ENCODE results near the gene BTNL9.

Gene BTNL9

GRCh38 chr5:181047288-181047687, 7.2 kb downstream of the BTNL9 start:
- Histone ChIP-seq H3K4me2 (ENCODE audit: low read length) (no peak overlapping the region), H2BK120ac (ENCODE audit: low read depth, low read length) (no peak overlapping the region), H3K56ac (ENCODE audit: low read length) (no peak overlapping the region), H4K5ac (ENCODE audit: low read length) (no peak overlapping the region), H3K23ac (ENCODE audit: low read length) (no peak overlapping the region), H3K18ac (ENCODE audit: low read length) (no peak overlapping the region), H2BK15ac (replicated peaks; ENCODE audit: low read depth) (no peak overlapping the region), H3K36me3 (ENCODE audit: control insufficient read depth, insufficient read depth, low read length) (no peaks in the 10 kb centered on the region), H3K27me3 (ENCODE audit: insufficient read depth, low read length, poor library complexity) (peaks cover 8% of the 10 kb centered on the region), H2BK5ac (ENCODE audit: low read length) (no peak overlapping the region), H2AK5ac (ENCODE audit: low read length) (no peak overlapping the region), H3K79me1 (ENCODE audit: low read length) (no peaks in the 10 kb centered on the region), H3K4me3 (ENCODE audit: low read length) (no peak overlapping the region), H3K9ac (ENCODE audit: low read length) (no peak overlapping the region), H3K79me2 (ENCODE audit: control insufficient read depth, insufficient read depth, low read length) (no peaks in the 10 kb centered on the region), H4K8ac (ENCODE audit: low read depth, low read length) (no peak overlapping the region), H3K4ac (ENCODE audit: low read depth, low read length) (no peak overlapping the region), H3K27ac (ENCODE audit: low read depth, low read length) (no peak overlapping the region), H3K4me1 (ENCODE audit: control insufficient read depth, low read depth, low read length) (no peaks in the 10 kb centered on the region)
- DNase-seq: no peak
- WGBS (ENCODE audit: extremely low coverage, insufficient coverage, low lambda C conversion rate): no CpG with 5 or more reads among the region's 2 CpGs

GRCh38 chr5:181047921-181048320, 7.9 kb downstream of the BTNL9 start:
- H3K9ac ChIP-seq (ENCODE audit: low read length): no peak overlapping the region
- H4K5ac ChIP-seq (ENCODE audit: low read length): no peak overlapping the region
- no peaks in the 10 kb centered on the region for H3K79me1 ChIP-seq (ENCODE audit: low read length)
- no peak for DNase-seq
- no peak overlapping the region for H3K4me3 ChIP-seq (ENCODE audit: low read length)
- H4K8ac ChIP-seq (ENCODE audit: low read depth, low read length): no peak overlapping the region
- H3K27ac ChIP-seq (ENCODE audit: low read depth, low read length): no peak overlapping the region
- H2BK5ac ChIP-seq (ENCODE audit: low read length): no peak overlapping the region
- no peaks in the 10 kb centered on the region for H3K4me1 ChIP-seq (ENCODE audit: control insufficient read depth, low read depth, low read length)
- no peak overlapping the region for H2BK120ac ChIP-seq (ENCODE audit: low read depth, low read length)
- no peaks in the 10 kb centered on the region for H3K36me3 ChIP-seq (ENCODE audit: control insufficient read depth, insufficient read depth, low read length)
- no peaks in the 10 kb centered on the region for H3K79me2 ChIP-seq (ENCODE audit: control insufficient read depth, insufficient read depth, low read length)
- no peak overlapping the region for H3K4me2 ChIP-seq (ENCODE audit: low read length)
- H3K4ac ChIP-seq (ENCODE audit: low read depth, low read length): no peak overlapping the region
- no peak overlapping the region for H3K18ac ChIP-seq (ENCODE audit: low read length)
- no CpG with 5 or more reads among the region's 15 CpGs for WGBS (ENCODE audit: extremely low coverage, insufficient coverage, low lambda C conversion rate)
- H3K56ac ChIP-seq (ENCODE audit: low read length): no peak overlapping the region
- no peak overlapping the region for H2BK15ac ChIP-seq (replicated peaks; ENCODE audit: low read depth)
- no peak overlapping the region for H2AK5ac ChIP-seq (ENCODE audit: low read length)
- H3K23ac ChIP-seq (ENCODE audit: low read length): no peak overlapping the region
- peaks cover 11% of the 10 kb centered on the region for H3K27me3 ChIP-seq (ENCODE audit: insufficient read depth, low read length, poor library complexity)

DNA sequence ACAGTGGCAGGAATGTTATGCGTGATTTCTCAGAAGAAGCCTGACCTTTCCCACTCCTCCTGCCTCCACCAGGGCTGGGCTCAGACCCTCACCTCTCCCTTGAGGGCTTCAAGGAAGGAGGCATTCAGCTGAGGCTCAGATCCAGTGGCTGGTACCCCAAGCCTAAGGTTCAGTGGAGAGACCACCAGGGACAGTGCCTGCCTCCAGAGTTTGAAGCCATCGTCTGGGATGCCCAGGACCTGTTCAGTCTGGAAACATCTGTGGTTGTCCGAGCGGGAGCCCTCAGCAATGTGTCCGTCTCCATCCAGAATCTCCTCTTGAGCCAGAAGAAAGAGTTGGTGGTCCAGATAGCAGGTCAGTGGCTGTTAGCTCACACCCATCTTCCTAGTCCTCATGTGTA, 9.9 kb downstream of the BTNL9 start:
- H2BK5ac ChIP-seq (ENCODE audit: low read length): no peak overlapping the region
- H3K18ac ChIP-seq (ENCODE audit: low read length): no peak overlapping the region
- H3K79me1 ChIP-seq (ENCODE audit: low read length): no peaks in the 10 kb centered on the region
- no peaks in the 10 kb centered on the region for H3K36me3 ChIP-seq (ENCODE audit: control insufficient read depth, insufficient read depth, low read length)
- peaks cover 30% of the 10 kb centered on the region for H3K27me3 ChIP-seq (ENCODE audit: insufficient read depth, low read length, poor library complexity)
- H2BK120ac ChIP-seq (ENCODE audit: low read depth, low read length): no peak overlapping the region
- H2BK15ac ChIP-seq (replicated peaks; ENCODE audit: low read depth): no peak overlapping the region
- no peak overlapping the region for H4K5ac ChIP-seq (ENCODE audit: low read length)
- H3K56ac ChIP-seq (ENCODE audit: low read length): no peak overlapping the region
- no peak overlapping the region for H4K8ac ChIP-seq (ENCODE audit: low read depth, low read length)
- no peak overlapping the region for H3K4me3 ChIP-seq (ENCODE audit: low read length)
- no peak overlapping the region for H3K4me2 ChIP-seq (ENCODE audit: low read length)
- no peak overlapping the region for H2AK5ac ChIP-seq (ENCODE audit: low read length)
- no peaks in the 10 kb centered on the region for H3K4me1 ChIP-seq (ENCODE audit: control insufficient read depth, low read depth, low read length)
- no peak overlapping the region for H3K4ac ChIP-seq (ENCODE audit: low read depth, low read length)
- no peaks in the 10 kb centered on the region for H3K79me2 ChIP-seq (ENCODE audit: control insufficient read depth, insufficient read depth, low read length)
- no peak overlapping the region for H3K27ac ChIP-seq (ENCODE audit: low read depth, low read length)
- no peak overlapping the region for H3K23ac ChIP-seq (ENCODE audit: low read length)
- DNase-seq: no peak
- H3K9ac ChIP-seq (ENCODE audit: low read length): no peak overlapping the region
- WGBS (ENCODE audit: extremely low coverage, insufficient coverage, low lambda C conversion rate): no CpG with 5 or more reads among the region's 5 CpGs

- H3K4me3 ChIP-seq (ENCODE audit: low read length): no peak overlapping the region
- H2BK5ac ChIP-seq (ENCODE audit: low read length): no peak overlapping the region
- peak overlapping the region; percentile 60 for H3K56ac ChIP-seq (ENCODE audit: low read length)
- H3K18ac ChIP-seq (ENCODE audit: low read length): no peak overlapping the region
- peaks cover 40% of the 10 kb centered on the region for H3K27me3 ChIP-seq (ENCODE audit: insufficient read depth, low read length, poor library complexity)
- H3K4me1 ChIP-seq (ENCODE audit: control insufficient read depth, low read depth, low read length): no peaks in the 10 kb centered on the region
- H3K36me3 ChIP-seq (ENCODE audit: control insufficient read depth, insufficient read depth, low read length): no peaks in the 10 kb centered on the region
- H3K27ac ChIP-seq (ENCODE audit: low read depth, low read length): no peak overlapping the region
- no peak for DNase-seq
- H3K79me2 ChIP-seq (ENCODE audit: control insufficient read depth, insufficient read depth, low read length): no peaks in the 10 kb centered on the region
- no peak overlapping the region for H3K23ac ChIP-seq (ENCODE audit: low read length)
- no peak overlapping the region for H2BK120ac ChIP-seq (ENCODE audit: low read depth, low read length)
- H3K4ac ChIP-seq (ENCODE audit: low read depth, low read length): no peak overlapping the region
- no CpG with 5 or more reads among the region's 27 CpGs for WGBS (ENCODE audit: extremely low coverage, insufficient coverage, low lambda C conversion rate)
- H3K9ac ChIP-seq (ENCODE audit: low read length): peak overlapping the region; percentile 27
- H4K8ac ChIP-seq (ENCODE audit: low read depth, low read length): no peak overlapping the region
- H2AK5ac ChIP-seq (ENCODE audit: low read length): no peak overlapping the region
- H3K4me2 ChIP-seq (ENCODE audit: low read length): peak overlapping the region; percentile 57
- no peaks in the 10 kb centered on the region for H3K79me1 ChIP-seq (ENCODE audit: low read length)
- no peak overlapping the region for H4K5ac ChIP-seq (ENCODE audit: low read length)
- no peak overlapping the region for H2BK15ac ChIP-seq (replicated peaks; ENCODE audit: low read depth)
Measured at GRCh38 chr5:181051841-181052671, 12.0 kb downstream of the BTNL9 start.

DNA sequence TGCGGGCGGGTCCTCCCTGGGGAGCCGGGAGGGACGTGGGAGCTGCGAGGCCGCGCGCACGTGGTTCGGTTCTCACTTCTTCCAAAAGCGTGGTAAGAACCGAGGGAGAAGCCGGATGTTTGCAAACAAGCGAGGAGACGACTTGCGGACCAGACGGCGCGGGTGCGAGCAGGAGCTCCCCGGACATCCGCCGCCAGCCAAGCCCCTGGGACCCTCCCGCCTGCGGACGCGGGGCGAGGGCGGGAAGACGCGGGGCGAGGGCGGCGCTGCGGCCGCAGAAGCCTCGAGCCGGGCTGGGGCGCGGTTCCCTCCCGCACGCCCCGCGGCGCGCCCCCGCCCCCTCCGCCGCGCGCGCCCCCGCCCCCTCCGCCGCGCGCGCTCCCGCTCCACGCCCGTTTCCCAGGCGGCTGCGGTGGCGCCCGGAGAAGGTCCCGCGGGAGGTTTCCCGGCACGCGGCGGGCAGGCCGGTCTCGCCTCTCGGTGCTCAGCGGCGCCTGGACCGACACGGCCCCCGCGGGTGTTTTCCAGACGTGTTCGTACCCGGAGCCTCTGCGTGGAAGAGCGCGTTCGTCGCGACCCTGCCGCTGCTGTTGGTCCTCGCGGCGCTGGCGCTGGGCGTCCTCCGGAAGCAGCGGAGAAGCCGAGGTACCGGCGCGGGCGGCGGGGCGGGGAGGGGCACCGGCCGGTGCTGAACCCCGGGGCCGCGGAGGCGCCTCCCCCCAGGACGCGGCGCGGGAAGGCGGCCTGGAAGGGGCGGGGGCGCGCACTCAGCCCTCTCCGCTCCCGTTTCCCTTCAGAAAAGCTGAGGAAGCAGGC, 12.8 kb downstream of the BTNL9 start:
- no peak overlapping the region for H3K4ac ChIP-seq (ENCODE audit: low read depth, low read length)
- H2BK5ac ChIP-seq (ENCODE audit: low read length): no peak overlapping the region
- H2BK120ac ChIP-seq (ENCODE audit: low read depth, low read length): no peak overlapping the region
- H3K4me3 ChIP-seq (ENCODE audit: low read length): peak overlapping the region; percentile 38
- no peak overlapping the region for H3K27ac ChIP-seq (ENCODE audit: low read depth, low read length)
- H3K79me1 ChIP-seq (ENCODE audit: low read length): no peaks in the 10 kb centered on the region
- peak overlapping the region; percentile 60 for H3K56ac ChIP-seq (ENCODE audit: low read length)
- H3K9ac ChIP-seq (ENCODE audit: low read length): peak overlapping the region; percentile 37
- H3K4me2 ChIP-seq (ENCODE audit: low read length): peak overlapping the region; percentile 81
- H2BK15ac ChIP-seq (replicated peaks; ENCODE audit: low read depth): no peak overlapping the region
- H3K79me2 ChIP-seq (ENCODE audit: control insufficient read depth, insufficient read depth, low read length): no peaks in the 10 kb centered on the region
- no peak overlapping the region for H3K23ac ChIP-seq (ENCODE audit: low read length)
- WGBS (ENCODE audit: extremely low coverage, insufficient coverage, low lambda C conversion rate): no CpG with 5 or more reads among the region's 120 CpGs
- peak; percentile 34 for DNase-seq
- peaks cover 45% of the 10 kb centered on the region for H3K27me3 ChIP-seq (ENCODE audit: insufficient read depth, low read length, poor library complexity)
- H2AK5ac ChIP-seq (ENCODE audit: low read length): no peak overlapping the region
- no peak overlapping the region for H3K18ac ChIP-seq (ENCODE audit: low read length)
- no peak overlapping the region for H4K8ac ChIP-seq (ENCODE audit: low read depth, low read length)
- no peaks in the 10 kb centered on the region for H3K36me3 ChIP-seq (ENCODE audit: control insufficient read depth, insufficient read depth, low read length)
- H4K5ac ChIP-seq (ENCODE audit: low read length): no peak overlapping the region
- H3K4me1 ChIP-seq (ENCODE audit: control insufficient read depth, low read depth, low read length): no peaks in the 10 kb centered on the region
